Adipose tissue (tissue), 3 donors: ENCODE results near the gene ZPBP. TPM values are rescaled to one million over a fixed set of nuclear protein-coding genes. Genes with fewer than 3 reads are reported as not detected.
"Not testable (repeated sequence)": the region's sequence is repeated elsewhere in the genome, so short reads cannot be mapped to it uniquely, and the experiment has no call there.

Experiments used
- H3K27ac ChIP-seq: one replicate; pipeline ENCODE4 v1.5.1; 2013; ENCODE audit warnings: low read depth, low read length
- WGBS, 3 donors: extraction: QIAGEN DNeasy Blood & Tissue Kit; methylation state at CpG; one replicate each; pipeline ENCODE4 v1.1.7; 2013; 5-methylcytosine and 5-hydroxymethylcytosine counted together
- polyA plus RNA-seq, 3 donors: library from polyadenylated mRNA; stranded (reverse); fragments of 200-250 nt; gene quantifications; one replicate each; pipeline ENCODE4 v1.2.3, GENCODE V29; 2013
- donor health status: healthy with polysubstance abuse.
- donor health status: Bipolar disorder and iron deficiency.
- donor health status: healthy.

Gene ZPBP
- polyA plus RNA-seq, 3 donors, result not detected

DNA sequence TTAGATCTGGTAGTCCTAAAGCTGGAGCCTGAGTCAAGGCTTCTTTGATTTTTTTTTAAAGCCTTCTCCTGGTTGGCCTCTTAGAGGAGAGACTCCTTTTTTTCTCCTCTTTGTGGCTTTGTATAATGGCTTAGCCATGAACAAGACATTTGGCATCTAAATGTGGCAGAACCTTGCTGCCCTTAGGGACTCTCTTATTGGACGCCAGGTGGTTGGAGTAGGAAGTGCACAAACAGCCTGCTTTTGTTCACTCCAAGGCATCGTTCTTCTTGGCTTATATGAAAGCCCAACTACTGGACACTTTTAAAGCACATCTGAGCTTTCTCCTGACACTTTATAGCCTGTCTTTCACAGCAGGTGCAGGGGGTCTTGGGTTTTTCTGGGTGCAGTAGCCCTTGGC lies 25.0 kb downstream of the ZPBP start:
- H3K27ac ChIP-seq, result no peak overlapping the region
- WGBS, 3 donors, result 2 to 31% (median 17%) methylated on average over 2 of the region's 2 CpGs

- 47 to 78% (median 69%) methylated on average over 2 of the region's 2 CpGs for whole genome bisulfite sequencing, 3 donors
Measured at GRCh38 chr7:50062951-50063350, 30.1 kb downstream of the ZPBP start.

DNA sequence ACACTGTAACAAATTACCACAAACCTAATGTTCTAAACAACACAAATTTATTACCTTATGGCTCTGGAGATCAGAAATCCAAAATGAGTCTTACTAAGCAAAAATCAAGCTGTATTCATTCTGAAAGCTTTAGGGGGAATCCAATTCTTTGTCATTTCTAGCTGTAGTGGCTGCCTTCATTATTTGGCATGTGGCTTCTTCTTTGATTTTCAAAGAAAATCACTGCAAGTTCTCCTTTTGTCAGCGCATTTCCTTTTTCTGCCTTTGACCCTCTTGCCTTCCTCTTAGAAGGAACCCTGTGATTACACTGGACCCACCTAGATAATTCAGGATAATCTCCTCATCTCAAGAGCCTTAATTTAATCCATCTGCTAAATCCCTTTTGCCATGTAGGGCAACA lies 36.9 kb downstream of the ZPBP start:
- 48 to 76% (median 74%) methylated on average over 1 of the region's 1 CpG for WGBS, 3 donors
- H3K27ac ChIP-seq, result no peak overlapping the region

More at GRCh38 chr7:50062951-50063350, 30.1 kb downstream of the ZPBP start:
- no peak overlapping the region for H3K27ac ChIP-seq

GRCh38 chr7:50047716-50048115 lies 45.3 kb downstream of the ZPBP start:
- WGBS, 3 donors, result 75 to 85% (median 83%) methylated on average over 5 of the region's 5 CpGs
- H3K27ac ChIP-seq, result no peak overlapping the region

DNA sequence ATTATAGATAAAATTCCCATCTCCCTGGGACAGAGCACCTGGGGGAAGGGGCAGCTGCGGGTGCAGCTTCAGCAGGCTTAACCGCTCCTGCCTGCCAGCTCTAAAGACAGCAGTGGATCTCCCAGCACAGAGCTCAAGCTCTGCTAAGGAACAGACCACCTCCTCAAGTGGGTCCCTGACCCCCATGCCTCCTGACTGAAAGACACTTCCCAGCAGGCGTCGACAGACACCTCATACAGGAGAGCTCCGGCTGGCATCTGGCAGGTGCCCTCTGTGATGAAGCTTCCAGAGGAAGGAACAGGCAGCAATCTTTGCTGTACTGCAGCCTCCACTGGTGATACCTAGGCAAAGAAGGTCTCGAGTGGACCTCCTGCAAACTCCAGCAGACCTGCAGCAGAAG lies 51.9 kb downstream of the ZPBP start:
- not testable (repeated sequence) for H3K27ac ChIP-seq
- 69 to 76% (median 72%) methylated on average over 6 of the region's 6 CpGs for WGBS, 3 donors

GRCh38 chr7:50037086-50037485 lies 56.0 kb downstream of the ZPBP start:
- H3K27ac ChIP-seq, result no peak overlapping the region
- 50 to 69% (median 65%) methylated on average over 2 of the region's 2 CpGs for WGBS, 3 donors

DNA sequence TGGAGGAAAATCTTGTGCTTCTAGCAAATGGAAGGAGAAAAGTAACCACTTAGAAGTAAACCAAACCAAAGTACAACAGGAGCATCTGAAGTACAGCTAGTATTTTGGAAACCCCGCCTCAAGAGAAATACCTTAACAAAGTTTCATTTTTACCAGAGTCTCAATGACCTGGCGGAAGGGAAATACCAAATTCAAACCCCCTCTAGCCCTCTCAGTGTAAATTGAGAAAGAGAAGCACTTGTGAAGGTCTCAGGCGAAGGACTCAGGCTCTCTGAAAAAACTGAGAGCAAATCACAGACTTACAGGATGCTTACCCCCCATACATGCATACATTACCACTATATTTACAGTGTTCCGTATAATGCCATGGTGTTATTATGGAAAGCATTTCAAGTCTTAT lies 70.1 kb downstream of the ZPBP start:
- H3K27ac ChIP-seq, result no peak overlapping the region
- 80 to 91% (median 84%) methylated on average over 4 of the region's 4 CpGs for WGBS, 3 donors

GRCh38 chr7:50022451-50022850 lies 70.6 kb downstream of the ZPBP start:
- WGBS, 3 donors, result 77 to 82% (median 81%) methylated on average over 3 of the region's 3 CpGs
- H3K27ac ChIP-seq, result no peak overlapping the region

DNA sequence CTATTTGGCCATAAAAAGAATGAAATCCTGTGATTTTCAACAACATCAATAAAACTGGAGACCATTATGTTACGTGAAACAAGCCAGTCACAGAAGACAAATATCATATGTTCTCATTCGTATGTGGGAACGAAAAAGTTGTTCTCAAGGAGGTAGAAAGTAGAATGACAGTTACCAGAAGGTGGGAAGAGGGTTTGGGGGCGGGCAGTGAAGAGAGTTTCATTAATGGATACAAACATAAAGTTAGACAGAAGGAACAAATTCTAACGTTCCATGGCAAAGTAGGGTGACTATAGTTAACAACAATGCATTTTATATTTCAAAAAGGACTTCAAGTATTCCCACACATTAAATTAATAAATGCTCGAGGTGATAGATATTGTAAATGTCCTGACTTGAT lies 97.4 kb downstream of the ZPBP start:
- no peak overlapping the region for H3K27ac ChIP-seq
- 69 to 78% (median 75%) methylated on average over 6 of the region's 6 CpGs for WGBS, 3 donors

GRCh38 chr7:49986191-49986590 lies 106.9 kb downstream of the ZPBP start:
- WGBS, 3 donors, result 85 to 86% (median 85%) methylated on average over 5 of the region's 5 CpGs
- H3K27ac ChIP-seq, result no peak overlapping the region

- 80 to 86% (median 84%) methylated on average over 9 of the region's 9 CpGs for WGBS, 3 donors
- no peak overlapping the region for H3K27ac ChIP-seq
Measured at GRCh38 chr7:49980465-49980864, 112.6 kb downstream of the ZPBP start.

DNA sequence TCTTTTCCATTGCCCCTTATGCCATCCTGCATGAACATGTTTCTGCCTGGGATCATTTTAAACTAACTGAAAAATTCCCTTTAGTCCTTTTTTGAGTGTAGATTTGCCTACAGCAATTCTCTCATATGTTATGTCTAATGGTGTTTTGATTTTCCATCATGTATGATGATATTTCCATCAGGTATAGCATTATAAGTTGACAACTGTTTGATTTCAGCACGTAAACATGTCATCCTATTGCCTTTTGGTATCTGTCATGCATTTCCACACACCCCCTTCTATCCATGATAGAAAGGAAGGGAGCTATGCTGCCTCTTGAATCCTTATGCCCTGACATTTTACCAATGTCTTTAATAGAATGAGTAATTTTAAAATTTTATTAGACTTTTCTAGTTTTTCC lies 116.8 kb downstream of the ZPBP start:
- H3K27ac ChIP-seq, result no peak overlapping the region
- WGBS, 3 donors, result 70 to 86% (median 75%) methylated on average over 1 of the region's 1 CpG

DNA sequence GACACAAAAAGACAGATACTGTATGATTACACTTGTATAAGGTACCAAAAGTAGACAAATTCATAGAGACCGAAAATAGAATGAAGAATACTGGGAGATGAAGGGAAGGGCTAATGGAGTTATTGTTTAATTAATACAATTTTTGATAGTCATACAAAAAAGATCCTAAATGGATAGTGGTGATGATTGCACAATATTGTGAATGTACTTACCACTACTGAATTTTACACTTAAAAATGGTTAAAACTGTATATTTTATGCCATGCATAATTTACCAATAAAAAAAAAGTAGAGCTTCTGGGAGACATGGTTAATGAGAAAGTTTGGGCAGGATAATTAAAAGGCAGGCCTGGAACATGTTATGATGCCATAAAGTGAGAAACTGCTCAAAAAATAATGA lies 119.0 kb downstream of the ZPBP start:
- no peak overlapping the region for H3K27ac ChIP-seq
- 83 to 88% (median 84%) methylated on average over 1 of the region's 1 CpG for WGBS, 3 donors

- H3K27ac ChIP-seq, result no peak overlapping the region
- WGBS, 3 donors, result 76 to 83% (median 80%) methylated on average over 2 of the region's 2 CpGs
Measured at GRCh38 chr7:49937608-49938007, 155.4 kb downstream of the ZPBP start.

GRCh38 chr7:49931627-49932026 lies 161.4 kb downstream of the ZPBP start:
- 85 to 94% (median 88%) methylated on average over 2 of the region's 2 CpGs for WGBS, 3 donors
- no peak overlapping the region for H3K27ac ChIP-seq

DNA sequence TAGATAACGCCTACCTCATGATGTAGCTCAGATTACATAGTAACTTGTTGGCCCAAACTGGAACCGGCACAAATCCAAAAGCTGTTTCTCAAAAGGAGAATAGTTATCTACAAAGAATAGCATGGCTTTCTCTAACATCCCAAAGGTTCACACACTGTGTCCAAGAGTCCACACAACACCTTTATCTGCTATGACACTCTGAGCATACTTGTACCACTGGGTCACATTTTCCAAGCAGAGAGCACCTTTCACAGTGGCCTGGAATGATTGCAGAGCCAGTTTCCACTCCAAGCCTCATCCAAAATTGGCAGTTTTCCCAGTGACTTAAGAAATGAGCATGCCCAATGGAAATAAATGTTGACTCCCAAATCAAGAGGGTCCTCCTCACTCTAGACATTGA lies 164.3 kb downstream of the ZPBP start:
- H3K27ac ChIP-seq, result no peak overlapping the region
- 91 to 94% (median 92%) methylated on average over 2 of the region's 2 CpGs for WGBS, 3 donors

DNA sequence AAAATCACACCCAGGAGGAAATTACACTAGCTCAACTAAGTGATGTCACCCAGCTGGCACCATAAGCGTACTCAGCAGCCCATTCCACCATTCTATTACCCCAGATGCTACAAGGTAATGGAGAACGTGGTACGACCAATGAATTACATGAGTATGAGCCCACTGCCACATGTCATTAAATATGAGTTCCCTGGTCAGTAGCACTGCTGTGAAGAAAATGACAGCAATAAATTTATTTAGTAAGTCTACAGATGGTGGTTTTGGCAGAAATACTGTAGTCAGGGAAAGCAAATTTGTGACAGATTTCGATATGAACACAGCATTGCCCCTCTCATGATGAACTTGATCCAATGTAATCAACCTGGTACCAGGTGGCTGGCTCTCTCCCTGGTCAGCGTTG lies 165.4 kb downstream of the ZPBP start:
- WGBS, 3 donors, result 80 to 81% (median 81%) methylated on average over 5 of the region's 5 CpGs
- no peak overlapping the region for H3K27ac ChIP-seq

- no peak overlapping the region for H3K27ac ChIP-seq
- 83 to 86% (median 83%) methylated on average over 6 of the region's 6 CpGs for WGBS, 3 donors
Measured at GRCh38 chr7:49926720-49927119, 166.3 kb downstream of the ZPBP start.

GRCh38 chr7:49911909-49912308 lies 181.1 kb downstream of the ZPBP start:
- 80 to 86% (median 83%) methylated on average over 8 of the region's 8 CpGs for WGBS, 3 donors

DNA sequence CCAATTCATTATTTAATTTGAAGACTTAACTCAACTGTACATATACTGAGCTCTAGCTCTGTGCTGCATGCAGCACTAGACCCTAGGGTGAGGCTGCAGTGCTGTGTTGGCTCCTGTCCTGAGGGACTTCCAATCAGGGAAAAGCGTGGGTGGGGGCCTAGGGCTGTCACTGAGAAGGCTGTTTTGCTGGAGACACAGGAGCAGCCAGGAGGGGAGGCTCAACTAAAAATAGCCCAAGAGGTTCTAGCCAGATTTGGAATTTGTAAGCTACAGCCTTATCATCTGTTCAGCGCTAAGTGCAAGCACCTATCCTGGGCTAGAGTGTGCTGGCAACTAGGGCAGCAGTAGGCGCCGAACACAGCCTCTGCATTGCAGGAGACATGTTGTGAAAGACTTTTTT lies 198.5 kb downstream of the ZPBP start:
- 86 to 94% (median 86%) methylated on average over 4 of the region's 4 CpGs for WGBS, 3 donors

More at GRCh38 chr7:49911909-49912308, 181.1 kb downstream of the ZPBP start:
- no peak overlapping the region for H3K27ac ChIP-seq

DNA sequence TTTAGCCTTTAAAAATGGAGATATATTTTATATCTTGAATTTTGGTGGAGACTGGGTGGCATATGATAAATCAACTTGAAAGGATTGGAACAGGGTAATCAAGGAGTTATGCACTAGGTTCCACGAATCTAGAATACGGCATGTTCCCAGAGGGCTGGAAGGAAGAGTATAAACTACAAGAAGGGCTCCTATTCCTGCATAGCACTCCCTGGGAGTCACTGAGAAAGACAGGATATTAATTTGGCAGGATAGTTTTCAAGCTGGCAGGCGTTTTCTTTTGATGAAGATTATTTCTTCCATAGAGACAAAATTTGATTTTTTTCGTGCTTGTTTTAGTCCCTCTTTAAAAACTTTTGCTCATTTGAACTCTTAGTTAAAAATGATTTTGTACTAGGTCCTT lies 199.9 kb downstream of the ZPBP start:
- H3K27ac ChIP-seq, result no peak overlapping the region
- WGBS, 3 donors, result 48 to 76% (median 63%) methylated on average over 4 of the region's 4 CpGs

More for the DNA sequence above, 198.5 kb downstream of the ZPBP start:
- no peak overlapping the region for H3K27ac ChIP-seq
